GM21423 (cell line): ENCODE results near the gene FAM120A.

ENCODE experiments used
- ATAC-seq: cut with Tn5 transposase; IDR thresholded peaks from one replicate; pipeline ENCODE4 v1.9.1; 2021; ENCODE audit warnings: mild to moderate bottlenecking, moderate library complexity; ENCODE audit not compliant: unreplicated experiment

Gene FAM120A

GRCh38 chr9:93591301-93592007, 140.0 kb downstream of the FAM120A start:
- ATAC-seq: no peak

- no peak for ATAC-seq
Measured at GRCh38 chr9:93592008-93592642, 140.6 kb downstream of the FAM120A start.

GRCh38 chr9:93592643-93593021, 141.1 kb downstream of the FAM120A start:
- ATAC-seq: no peak

GRCh38 chr9:93593144-93593658, 141.7 kb downstream of the FAM120A start:
- no peak for ATAC-seq

- no peak for ATAC-seq
Measured at GRCh38 chr9:93594041-93594756, 142.7 kb downstream of the FAM120A start.

GRCh38 chr9:93595461-93595860, 144.0 kb downstream of the FAM120A start:
- no peak for ATAC-seq

- no peak for ATAC-seq
Measured at GRCh38 chr9:93595861-93596365, 144.4 kb downstream of the FAM120A start.

GRCh38 chr9:93596399-93596798, 144.9 kb downstream of the FAM120A start:
- ATAC-seq: no peak

GRCh38 chr9:93597142-93597706, 145.7 kb downstream of the FAM120A start:
- ATAC-seq: no peak

GRCh38 chr9:93597871-93598646, 146.6 kb downstream of the FAM120A start:
- ATAC-seq: no peak

- ATAC-seq: no peak
Measured at GRCh38 chr9:93598647-93599241, 147.3 kb downstream of the FAM120A start.

- ATAC-seq: no peak
Measured at GRCh38 chr9:93599571-93600403, 148.3 kb downstream of the FAM120A start.

- no peak for ATAC-seq
Measured at GRCh38 chr9:93600504-93600903, 149.0 kb downstream of the FAM120A start.

GRCh38 chr9:93601063-93601462, 149.6 kb downstream of the FAM120A start:
- ATAC-seq: no peak

- no peak for ATAC-seq
Measured at GRCh38 chr9:93601666-93602065, 150.2 kb downstream of the FAM120A start.

GRCh38 chr9:93603011-93603410, 151.5 kb downstream of the FAM120A start:
- no peak for ATAC-seq

GRCh38 chr9:93603906-93604326, 152.4 kb downstream of the FAM120A start:
- ATAC-seq: no peak

- no peak for ATAC-seq
Measured at GRCh38 chr9:93606187-93606586, 154.7 kb downstream of the FAM120A start.

GRCh38 chr9:93610206-93610605, 158.7 kb downstream of the FAM120A start:
- no peak for ATAC-seq
